A673 (cell line): ENCODE results near the gene GRIK1.

Experiments
- CTCF ChIP-seq: fragments of 300-800, 200-600 bp; sonication (generic); conservative IDR thresholded peaks from 2 replicates; pipeline ENCODE4 v1.5.1; 2017; ENCODE audit warnings: low read depth, mild to moderate bottlenecking, antibody characterized with exemption, low read length, moderate library complexity, mixed read lengths
- EZH2 ChIP-seq: fragments of 200-600 bp; sonication (generic); IDR thresholded peaks from 2 replicates; pipeline ENCODE4 v1.6.1; 2017; ENCODE audit warnings: borderline replicate concordance, low read depth, mild to moderate bottlenecking, mixed read lengths, antibody characterized with exemption, low read length; ENCODE audit not compliant: poor library complexity, severe bottlenecking

- TF ChIP-seq CTCF (no peak), EZH2 (no peak)
These were observed 141.0 kb downstream of the GRIK1 start for GRCh38 chr21:29798840-29799239.
